SK-N-SH treated with all-trans-retinoic acid at 6 μM for 48 hours (cell line): Measurements from ENCODE around the gene SAMD11.

Experiments used
- ATAC-seq: fragments of 200-7000 bp; cut with Tn5 transposase; 3 replicates; pipeline ENCODE4 v1.9.1; 2020; ENCODE audit warnings: mild to moderate bottlenecking, moderate library complexity
- ARNTL ChIP-seq: fragments of 450-650 bp; formaldehyde crosslinking; IDR thresholded peaks from 2 replicates; pipeline ENCODE4 v1.5.0; 2020; ENCODE audit warnings: low read depth, mild to moderate bottlenecking, moderate library complexity, borderline replicate concordance
- BACH2 ChIP-seq: fragments of 250-450 bp; sonication (Bioruptor Pico); IDR thresholded peaks from 2 replicates; pipeline ENCODE4 v1.9.0; 2021; ENCODE audit warnings: mild to moderate bottlenecking, borderline replicate concordance
- CSDC2 ChIP-seq: fragments of 250-450 bp; sonication (Bioruptor Pico); IDR thresholded peaks from 2 replicates; pipeline ENCODE4 v1.5.0; 2020; ENCODE audit warnings: mild to moderate bottlenecking, moderate library complexity
- ESRRG ChIP-seq: fragments of 250-450 bp; sonication (Bioruptor Pico); IDR thresholded peaks from 2 replicates; pipeline ENCODE4 v1.6.1; 2021; ENCODE audit warnings: mild to moderate bottlenecking
- GLIS3 ChIP-seq: fragments of 250-450 bp; sonication (Bioruptor Pico); IDR thresholded peaks from 2 replicates; pipeline ENCODE4 v1.5.0; 2020; ENCODE audit warnings: mild to moderate bottlenecking, moderate library complexity
- ISL1 ChIP-seq: fragments of 250-450 bp; sonication (Bioruptor Pico); IDR thresholded peaks from 2 replicates; pipeline ENCODE4 v2.1.2; 2022; ENCODE audit warnings: mild to moderate bottlenecking, moderate library complexity
- OSR1 ChIP-seq: fragments of 250-450 bp; sonication (Bioruptor Pico); IDR thresholded peaks from 2 replicates; pipeline ENCODE4 v1.8.0; 2022; ENCODE audit warnings: moderate library complexity, mild to moderate bottlenecking, inconsistent platforms
- PPARA ChIP-seq: fragments of 250-450 bp; sonication (Bioruptor Pico); IDR thresholded peaks from 2 replicates; pipeline ENCODE4 v1.5.0; 2020; ENCODE audit warnings: mild to moderate bottlenecking, borderline replicate concordance
- RARB ChIP-seq: fragments of 250-450 bp; sonication (Bioruptor Pico); IDR thresholded peaks from 2 replicates; pipeline ENCODE4 v1.8.0; 2021; ENCODE audit warnings: mild to moderate bottlenecking, moderate library complexity
- SNAI2 ChIP-seq: fragments of 250-450 bp; sonication (Bioruptor Pico); IDR thresholded peaks from 2 replicates; pipeline ENCODE4 v1.5.0; 2020; ENCODE audit warnings: mild to moderate bottlenecking, moderate library complexity
- TCF4 ChIP-seq: fragments of 250-450 bp; sonication (Bioruptor Pico); IDR thresholded peaks from 2 replicates; pipeline ENCODE4 v1.8.0; 2021; ENCODE audit warnings: mild to moderate bottlenecking, moderate library complexity, borderline replicate concordance
- TOX ChIP-seq: fragments of 250-450 bp; sonication (Bioruptor Pico); IDR thresholded peaks from 2 replicates; pipeline ENCODE4 v1.8.0; 2021; ENCODE audit warnings: mild to moderate bottlenecking, moderate library complexity, borderline replicate concordance
- ZC3H10 ChIP-seq: fragments of 250-450 bp; sonication (Bioruptor Pico); IDR thresholded peaks from 2 replicates; pipeline ENCODE4 v1.5.1; 2021; ENCODE audit warnings: mild to moderate bottlenecking, moderate library complexity
- ZFP30 ChIP-seq: fragments of 450-650 bp; formaldehyde crosslinking; IDR thresholded peaks from 2 replicates; pipeline ENCODE4 v1.5.0; 2022; ENCODE audit warnings: mild to moderate bottlenecking, moderate library complexity
- ZNF565 ChIP-seq: fragments of 450-650 bp; formaldehyde crosslinking; conservative IDR thresholded peaks from 2 replicates; pipeline ENCODE4 v1.5.0; 2020; ENCODE audit warnings: low read depth, mild to moderate bottlenecking, moderate library complexity
- ZNF70 ChIP-seq: fragments of 450-650 bp; formaldehyde crosslinking; IDR thresholded peaks from 2 replicates; pipeline ENCODE4 v1.5.0; 2020; ENCODE audit warnings: mild to moderate bottlenecking, moderate library complexity
- ZNF8 ChIP-seq: fragments of 450-650 bp; formaldehyde crosslinking; IDR thresholded peaks from 2 replicates; pipeline ENCODE4 v1.5.0; 2020; ENCODE audit warnings: mild to moderate bottlenecking, moderate library complexity
- TF ChIP-seq, protein P1 (sequence below): fragments of 250-450 bp; sonication (Bioruptor Pico); IDR thresholded peaks from 2 replicates; pipeline ENCODE4 v1.8.0; 2021; ENCODE audit warnings: low read depth, mild to moderate bottlenecking, moderate library complexity, borderline replicate concordance
- TF ChIP-seq, protein P2 (sequence below): fragments of 250-450 bp; sonication (Bioruptor Pico); IDR thresholded peaks from 2 replicates; pipeline ENCODE4 v1.5.0; 2020; ENCODE audit warnings: mild to moderate bottlenecking, moderate library complexity
- TF ChIP-seq, protein P3 (sequence below): fragments of 250-450 bp; sonication (Bioruptor Pico); IDR thresholded peaks from 2 replicates; pipeline ENCODE4 v1.8.0; 2020; ENCODE audit warnings: mild to moderate bottlenecking, moderate library complexity, borderline replicate concordance
- TF ChIP-seq, protein P4 (sequence below): fragments of 250-450 bp; sonication (Bioruptor Pico); IDR thresholded peaks from 2 replicates; pipeline ENCODE4 v1.5.1; 2021; ENCODE audit warnings: mild to moderate bottlenecking, moderate library complexity

The SAMD11 gene

DNA sequence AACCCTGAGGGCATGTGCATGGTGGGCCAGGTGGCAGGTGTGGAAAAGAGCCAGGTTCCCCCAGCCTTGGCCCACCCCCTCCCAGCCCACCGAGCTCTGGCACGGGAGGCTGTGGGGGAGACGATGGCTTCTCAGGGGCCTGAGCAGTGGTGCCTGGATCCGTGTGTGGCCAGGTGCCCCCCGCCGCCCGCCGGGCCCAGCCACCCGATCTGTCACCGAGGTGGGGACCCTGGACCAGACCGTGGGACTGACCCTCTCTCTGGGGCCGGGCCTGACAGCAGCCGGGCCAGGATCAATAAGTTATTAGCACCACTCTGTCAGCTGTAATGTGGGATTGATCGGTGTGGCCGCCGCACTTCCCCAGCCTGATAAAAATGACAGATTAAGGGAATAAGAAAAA lies 13.8 kb downstream of the SAMD11 start:
- no peak for TF ChIP-seq PPARA (CRISPR knock-in tag)
- TF ChIP-seq ZNF565, result no peak
- TF ChIP-seq, protein P1, sequence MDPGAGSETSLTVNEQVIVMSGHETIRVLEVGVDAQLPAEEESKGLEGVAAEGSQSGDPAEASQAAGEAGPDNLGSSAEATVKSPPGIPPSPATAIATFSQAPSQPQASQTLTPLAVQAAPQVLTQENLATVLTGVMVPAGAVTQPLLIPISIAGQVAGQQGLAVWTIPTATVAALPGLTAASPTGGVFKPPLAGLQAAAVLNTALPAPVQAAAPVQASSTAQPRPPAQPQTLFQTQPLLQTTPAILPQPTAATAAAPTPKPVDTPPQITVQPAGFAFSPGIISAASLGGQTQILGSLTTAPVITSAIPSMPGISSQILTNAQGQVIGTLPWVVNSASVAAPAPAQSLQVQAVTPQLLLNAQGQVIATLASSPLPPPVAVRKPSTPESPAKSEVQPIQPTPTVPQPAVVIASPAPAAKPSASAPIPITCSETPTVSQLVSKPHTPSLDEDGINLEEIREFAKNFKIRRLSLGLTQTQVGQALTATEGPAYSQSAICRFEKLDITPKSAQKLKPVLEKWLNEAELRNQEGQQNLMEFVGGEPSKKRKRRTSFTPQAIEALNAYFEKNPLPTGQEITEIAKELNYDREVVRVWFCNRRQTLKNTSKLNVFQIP, result no peak
- no peak for TF ChIP-seq TOX
- TF ChIP-seq, protein P2, sequence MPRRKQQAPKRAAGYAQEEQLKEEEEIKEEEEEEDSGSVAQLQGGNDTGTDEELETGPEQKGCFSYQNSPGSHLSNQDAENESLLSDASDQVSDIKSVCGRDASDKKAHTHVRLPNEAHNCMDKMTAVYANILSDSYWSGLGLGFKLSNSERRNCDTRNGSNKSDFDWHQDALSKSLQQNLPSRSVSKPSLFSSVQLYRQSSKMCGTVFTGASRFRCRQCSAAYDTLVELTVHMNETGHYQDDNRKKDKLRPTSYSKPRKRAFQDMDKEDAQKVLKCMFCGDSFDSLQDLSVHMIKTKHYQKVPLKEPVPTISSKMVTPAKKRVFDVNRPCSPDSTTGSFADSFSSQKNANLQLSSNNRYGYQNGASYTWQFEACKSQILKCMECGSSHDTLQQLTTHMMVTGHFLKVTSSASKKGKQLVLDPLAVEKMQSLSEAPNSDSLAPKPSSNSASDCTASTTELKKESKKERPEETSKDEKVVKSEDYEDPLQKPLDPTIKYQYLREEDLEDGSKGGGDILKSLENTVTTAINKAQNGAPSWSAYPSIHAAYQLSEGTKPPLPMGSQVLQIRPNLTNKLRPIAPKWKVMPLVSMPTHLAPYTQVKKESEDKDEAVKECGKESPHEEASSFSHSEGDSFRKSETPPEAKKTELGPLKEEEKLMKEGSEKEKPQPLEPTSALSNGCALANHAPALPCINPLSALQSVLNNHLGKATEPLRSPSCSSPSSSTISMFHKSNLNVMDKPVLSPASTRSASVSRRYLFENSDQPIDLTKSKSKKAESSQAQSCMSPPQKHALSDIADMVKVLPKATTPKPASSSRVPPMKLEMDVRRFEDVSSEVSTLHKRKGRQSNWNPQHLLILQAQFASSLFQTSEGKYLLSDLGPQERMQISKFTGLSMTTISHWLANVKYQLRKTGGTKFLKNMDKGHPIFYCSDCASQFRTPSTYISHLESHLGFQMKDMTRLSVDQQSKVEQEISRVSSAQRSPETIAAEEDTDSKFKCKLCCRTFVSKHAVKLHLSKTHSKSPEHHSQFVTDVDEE (CRISPR knock-in tag), result no peak
- no peak for TF ChIP-seq ZC3H10 (CRISPR knock-in tag)
- no peak for TF ChIP-seq RARB
- TF ChIP-seq TCF4, result no peak
- TF ChIP-seq, protein P3, sequence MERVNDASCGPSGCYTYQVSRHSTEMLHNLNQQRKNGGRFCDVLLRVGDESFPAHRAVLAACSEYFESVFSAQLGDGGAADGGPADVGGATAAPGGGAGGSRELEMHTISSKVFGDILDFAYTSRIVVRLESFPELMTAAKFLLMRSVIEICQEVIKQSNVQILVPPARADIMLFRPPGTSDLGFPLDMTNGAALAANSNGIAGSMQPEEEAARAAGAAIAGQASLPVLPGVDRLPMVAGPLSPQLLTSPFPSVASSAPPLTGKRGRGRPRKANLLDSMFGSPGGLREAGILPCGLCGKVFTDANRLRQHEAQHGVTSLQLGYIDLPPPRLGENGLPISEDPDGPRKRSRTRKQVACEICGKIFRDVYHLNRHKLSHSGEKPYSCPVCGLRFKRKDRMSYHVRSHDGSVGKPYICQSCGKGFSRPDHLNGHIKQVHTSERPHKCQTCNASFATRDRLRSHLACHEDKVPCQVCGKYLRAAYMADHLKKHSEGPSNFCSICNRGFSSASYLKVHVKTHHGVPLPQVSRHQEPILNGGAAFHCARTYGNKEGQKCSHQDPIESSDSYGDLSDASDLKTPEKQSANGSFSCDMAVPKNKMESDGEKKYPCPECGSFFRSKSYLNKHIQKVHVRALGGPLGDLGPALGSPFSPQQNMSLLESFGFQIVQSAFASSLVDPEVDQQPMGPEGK (CRISPR knock-in tag), result no peak
- no peak for TF ChIP-seq GLIS3 (CRISPR knock-in tag)
- no peak for TF ChIP-seq OSR1 (CRISPR knock-in tag)
- TF ChIP-seq BACH2 (CRISPR knock-in tag), result no peak
- TF ChIP-seq ISL1 (CRISPR knock-in tag), result no peak
- no peak for TF ChIP-seq SNAI2
- no peak for TF ChIP-seq ESRRG
- TF ChIP-seq, protein P4, sequence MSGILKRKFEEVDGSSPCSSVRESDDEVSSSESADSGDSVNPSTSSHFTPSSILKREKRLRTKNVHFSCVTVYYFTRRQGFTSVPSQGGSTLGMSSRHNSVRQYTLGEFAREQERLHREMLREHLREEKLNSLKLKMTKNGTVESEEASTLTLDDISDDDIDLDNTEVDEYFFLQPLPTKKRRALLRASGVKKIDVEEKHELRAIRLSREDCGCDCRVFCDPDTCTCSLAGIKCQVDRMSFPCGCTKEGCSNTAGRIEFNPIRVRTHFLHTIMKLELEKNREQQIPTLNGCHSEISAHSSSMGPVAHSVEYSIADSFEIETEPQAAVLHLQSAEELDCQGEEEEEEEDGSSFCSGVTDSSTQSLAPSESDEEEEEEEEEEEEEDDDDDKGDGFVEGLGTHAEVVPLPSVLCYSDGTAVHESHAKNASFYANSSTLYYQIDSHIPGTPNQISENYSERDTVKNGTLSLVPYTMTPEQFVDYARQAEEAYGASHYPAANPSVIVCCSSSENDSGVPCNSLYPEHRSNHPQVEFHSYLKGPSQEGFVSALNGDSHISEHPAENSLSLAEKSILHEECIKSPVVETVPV (CRISPR knock-in tag), result no peak
- no peak for TF ChIP-seq ARNTL (CRISPR knock-in tag)
- no peak for TF ChIP-seq ZNF8
- no peak for TF ChIP-seq ZNF70 (CRISPR knock-in tag)
- TF ChIP-seq, all 23 proteins: peak for 0
- no peak for ATAC-seq

DNA sequence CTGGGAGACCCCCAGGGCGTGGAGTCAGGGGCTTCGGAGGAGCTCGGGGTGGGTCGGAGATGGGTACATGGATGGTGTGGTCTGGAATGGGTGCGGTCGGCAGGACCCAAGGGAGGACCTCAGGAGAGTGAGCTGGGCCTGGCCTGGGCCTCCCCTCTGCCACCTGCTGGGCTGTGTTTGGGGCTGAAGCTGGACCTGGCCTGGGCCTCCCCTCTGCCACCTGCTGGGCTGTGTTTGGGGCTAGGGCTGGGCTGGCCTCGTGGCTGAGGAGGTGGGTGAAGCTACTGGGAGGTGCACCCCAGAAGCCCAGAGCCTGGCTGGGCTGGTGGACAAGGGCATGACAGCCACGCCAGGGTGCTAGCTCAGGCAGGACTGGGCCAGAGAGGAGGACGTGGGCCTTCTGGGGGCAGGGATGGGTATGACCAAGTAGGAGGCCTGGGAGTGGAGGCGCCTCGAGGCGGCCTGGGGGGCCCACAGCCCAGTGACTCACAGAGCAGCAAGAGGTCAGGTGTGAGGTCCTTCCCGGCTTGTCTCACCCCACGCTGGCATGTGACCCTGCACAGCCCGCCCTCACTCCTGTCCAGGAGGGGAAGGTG lies 14.5 kb downstream of the SAMD11 start:
- ATAC-seq, result peak; percentile 70
- TF ChIP-seq SNAI2, result no peak
- TF ChIP-seq ESRRG, result no peak
- no peak for TF ChIP-seq TOX
- TF ChIP-seq, protein P4 (CRISPR knock-in tag), result no peak
- TF ChIP-seq ISL1 (CRISPR knock-in tag), result no peak
- TF ChIP-seq ZNF70 (CRISPR knock-in tag), result no peak
- TF ChIP-seq BACH2 (CRISPR knock-in tag), result no peak
- TF ChIP-seq RARB, result no peak
- no peak for TF ChIP-seq ZNF565
- TF ChIP-seq, all 23 proteins: peak for 0

DNA sequence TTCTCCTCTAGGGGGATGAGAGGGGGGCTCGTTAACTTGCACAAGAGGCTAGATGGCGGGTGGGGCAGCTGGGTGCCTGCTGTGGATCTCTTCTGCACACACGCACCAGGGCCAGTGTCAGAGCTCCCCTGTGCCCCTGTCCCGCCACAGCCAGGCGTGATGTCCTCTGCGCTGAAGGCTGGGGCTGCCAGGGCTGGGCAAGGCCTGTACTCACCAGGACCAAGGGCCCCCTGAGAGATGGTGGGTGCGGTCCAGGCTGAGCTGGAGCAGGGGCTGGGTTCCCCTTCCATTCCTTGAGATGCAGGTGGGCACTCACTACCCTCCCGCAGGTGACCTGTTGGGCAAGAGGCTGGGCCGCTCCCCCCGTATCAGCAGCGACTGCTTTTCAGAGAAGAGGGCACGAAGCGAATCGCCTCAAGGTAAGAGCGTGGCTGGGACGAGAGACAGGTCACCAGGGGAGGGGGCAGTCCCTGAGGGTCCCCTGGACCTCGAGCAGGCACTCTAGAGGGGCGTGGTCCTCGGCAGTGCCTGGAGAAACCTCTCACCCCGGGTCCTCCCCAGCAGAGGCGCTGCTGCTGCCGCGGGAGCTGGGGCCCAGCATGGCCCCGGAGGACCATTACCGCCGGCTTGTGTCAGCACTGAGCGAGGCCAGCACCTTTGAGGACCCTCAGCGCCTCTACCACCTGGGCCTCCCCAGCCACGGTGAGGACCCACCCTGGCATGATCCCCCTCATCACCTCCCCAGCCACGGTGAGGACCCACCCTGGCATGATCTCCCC lies 15.2 kb downstream of the SAMD11 start:
- ATAC-seq, result no peak
- TF ChIP-seq ISL1 (CRISPR knock-in tag) (no peak), RARB (no peak), PPARA (CRISPR knock-in tag) (no peak), TOX (no peak), ZC3H10 (CRISPR knock-in tag) (no peak), CSDC2 (CRISPR knock-in tag) (no peak), ZFP30 (CRISPR knock-in tag) (no peak), GLIS3 (CRISPR knock-in tag) (no peak), ZNF70 (CRISPR knock-in tag) (no peak), TCF4 (no peak), ESRRG (no peak)
- TF ChIP-seq, protein P3 (CRISPR knock-in tag), result no peak
- TF ChIP-seq, protein P4 (CRISPR knock-in tag), result no peak
